OCI-LY7 (cell line): ENCODE data around the gene SPON1. TPM values are rescaled to one million over a fixed set of nuclear protein-coding genes. Genes with fewer than 3 reads are reported as not detected.

Experiments used
- BruUV-seq: library from RNA; stranded (reverse); fragments of 400-500 nt; replicated peaks from 2 replicates; lab custom pipeline; 2021; lab: Mats Ljungman, UMichigan
- CTCF ChIA-PET: fragments of 300-600 bp; sonication (Branson Sonifier 250); formaldehyde crosslinking; loops from one replicate; lab custom pipeline; 2022; ENCODE audit warnings: antibody characterized with exemption; ENCODE audit not compliant: unreplicated experiment; lab: Charles Lee
- POLR2A ChIA-PET: fragments of 300-600 bp; sonication (Branson Sonifier 250); formaldehyde crosslinking; loops from one replicate; lab custom pipeline; 2022; ENCODE audit warnings: antibody characterized with exemption; lab: Charles Lee
- DNase-seq: peaks from one replicate; pipeline ENCODE4 v3.0.0-alpha.2; 2015; ENCODE audit warnings: low spot score
- H2AFZ ChIP-seq: fragments of 200-600 bp; sonication (generic), shearing (Covaris generic); 2 replicates; pipeline ENCODE4 v1.6.1; 2014; ENCODE audit warnings: mild to moderate bottlenecking, antibody characterized with exemption, low read length, moderate library complexity
- H3K27ac ChIP-seq: fragments of 200-600 bp; sonication (generic); 2 replicates; pipeline ENCODE4 v1.5.1; 2014; ENCODE audit warnings: mixed run types, low read depth, mild to moderate bottlenecking, moderate library complexity, low read length, inconsistent platforms; ENCODE audit not compliant: poor library complexity, severe bottlenecking
- H3K36me3 ChIP-seq: fragments of 200-600 bp; sonication (generic); 2 replicates; pipeline ENCODE4 v1.6.1; 2014; ENCODE audit warnings: mild to moderate bottlenecking, antibody characterized with exemption, low read length, moderate library complexity, mixed read lengths; ENCODE audit not compliant: insufficient read depth
- H3K4me1 ChIP-seq: fragments of 200-600 bp; sonication (generic); 2 replicates; pipeline ENCODE4 v1.5.1; 2014; ENCODE audit warnings: mild to moderate bottlenecking, low read length; ENCODE audit not compliant: insufficient read depth, poor library complexity, severe bottlenecking
- H3K4me2 ChIP-seq: fragments of 200-600 bp; sonication (generic); 2 replicates; pipeline ENCODE4 v1.6.1; 2014; ENCODE audit warnings: mild to moderate bottlenecking, low read length
- H3K4me3 ChIP-seq: fragments of 200-600 bp; sonication (generic); 2 replicates; pipeline ENCODE4 v1.5.1; 2014; ENCODE audit warnings: mild to moderate bottlenecking, low read depth, low read length; ENCODE audit not compliant: poor library complexity, severe bottlenecking
- H3K79me2 ChIP-seq: fragments of 200-600 bp; sonication (generic); 2 replicates; pipeline ENCODE4 v1.6.1; 2016; ENCODE audit warnings: low read depth, mild to moderate bottlenecking, low read length, moderate library complexity, mixed read lengths; ENCODE audit not compliant: insufficient read depth
- H3K9me2 ChIP-seq: fragments of 200-600 bp; sonication (generic); 2 replicates; pipeline ENCODE4 v1.6.1; 2016; ENCODE audit warnings: mild to moderate bottlenecking, low read length, mixed read lengths; ENCODE audit not compliant: insufficient read depth
- H3K9me3 ChIP-seq: fragments of 200-600 bp; sonication (generic); 2 replicates; pipeline ENCODE4 v1.6.1; 2014; ENCODE audit warnings: mild to moderate bottlenecking, mixed run types, low read length, mixed read lengths
- H4K20me1 ChIP-seq: fragments of 200-600 bp; sonication (generic); 2 replicates; pipeline ENCODE4 v1.6.1; 2014; ENCODE audit warnings: mild to moderate bottlenecking, antibody characterized with exemption, low read length, moderate library complexity, mixed read lengths; ENCODE audit not compliant: insufficient read depth
- CTCF ChIP-seq: fragments of 200-600 bp; sonication (generic); conservative IDR thresholded peaks from 2 replicates; pipeline ENCODE4 v1.5.1; 2014; ENCODE audit warnings: mild to moderate bottlenecking, antibody characterized with exemption, low read length, moderate library complexity, mixed read lengths
- EZH2phosphoT487 ChIP-seq: fragments of 200-600 bp; sonication (generic); IDR thresholded peaks from 2 replicates; pipeline ENCODE4 v1.6.1; 2018; ENCODE audit warnings: low read depth, borderline replicate concordance, mild to moderate bottlenecking, mixed run types, antibody characterized with exemption, low read length, moderate library complexity, mixed read lengths
- intact Hi-C: fragments of 100-400 bp; cut with micrococcal nuclease; formaldehyde crosslinking; loops from one replicate; pipeline ENCODE4 v1.10.0; 2022; ENCODE audit not compliant: unreplicated experiment
- total RNA-seq, 2 experiments: library from RNA; depleted of rRNA in 1 of 2; stranded (reverse); fragments of >200 nt in 1 of 2; shearing (Covaris generic) in 1 of 2; gene quantifications; 2 replicates each; pipeline ENCODE4 v1.2.3, GENCODE V29; 2014 to 2022

The SPON1 gene
- total RNA-seq, 2 experiments from 2014 or later: 0.38 TPM; not detected in 1

DNA sequence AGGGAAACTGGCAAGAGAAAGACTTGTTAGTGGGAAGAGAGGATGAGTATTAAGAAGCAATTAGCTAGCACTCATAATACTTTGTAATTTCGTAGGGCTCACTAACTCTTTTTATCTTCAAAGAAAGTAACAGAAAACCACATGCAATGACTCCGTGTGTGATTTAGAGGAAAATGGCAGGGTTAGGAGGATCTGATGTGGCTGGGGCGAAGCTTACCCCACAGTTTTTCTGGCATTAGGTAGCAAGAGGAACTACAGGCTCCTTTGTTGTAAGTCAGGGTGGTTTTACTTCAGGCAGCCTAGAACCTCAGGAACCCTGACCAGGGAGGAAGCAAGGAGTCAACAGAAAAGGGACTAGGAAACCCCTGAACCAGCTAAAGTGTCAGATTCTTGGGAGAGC is 89.7 kb downstream of the SPON1 start:
- TF ChIP-seq EZH2phosphoT487 (no peak), CTCF (no peak)
- Histone ChIP-seq H3K27ac (no peak overlapping the region), H3K9me3 (no peaks in the 10 kb centered on the region), H3K4me3 (no peak overlapping the region), H3K9me2 (no peaks in the 10 kb centered on the region), H3K4me1 (peaks cover 7% of the 10 kb centered on the region), H4K20me1 (no peaks in the 10 kb centered on the region), H3K79me2 (no peaks in the 10 kb centered on the region), H2AFZ (no peak overlapping the region), H3K4me2 (no peak overlapping the region), H3K36me3 (no peaks in the 10 kb centered on the region)
- ChIA-PET CTCF (no interaction called here), POLR2A (interaction anchor here (0.8 to 1.5 kb wide), 5 partner anchors 12 to 805 kb away, joined by 3 to 4 read pairs (median 3); no protein-coding TSS in a partner anchor)
- intact Hi-C loops: loop anchor here (2.0 kb wide), 1 partner anchor 21 kb away; no protein-coding TSS in a partner anchor
- DNase-seq: no peak
- BruUV-seq: no TSS peak

- H3K79me2 ChIP-seq: no peaks in the 10 kb centered on the region
- H3K27ac ChIP-seq: no peak overlapping the region
- H3K4me2 ChIP-seq: no peak overlapping the region
- POLR2A ChIA-PET: interaction anchor here (0.6 to 1.1 kb wide), 4 partner anchors 9 to 336 kb away, joined by 3 to 4 read pairs (median 4); no protein-coding TSS in a partner anchor
- H3K36me3 ChIP-seq: no peaks in the 10 kb centered on the region
- H4K20me1 ChIP-seq: no peaks in the 10 kb centered on the region
- CTCF ChIA-PET: no interaction called here
- peaks cover 7% of the 10 kb centered on the region for H3K4me1 ChIP-seq
- H2AFZ ChIP-seq: peak overlapping the region; percentile 85; the same call in 1 of the 2 replicates
- peak; percentile 43 for DNase-seq
- TF ChIP-seq CTCF (no peak), EZH2phosphoT487 (no peak)
- no peak overlapping the region for H3K4me3 ChIP-seq
- H3K9me3 ChIP-seq: no peaks in the 10 kb centered on the region
- H3K9me2 ChIP-seq: no peaks in the 10 kb centered on the region
- intact Hi-C loops: no loop called here
- no TSS peak for BruUV-seq
Measured at GRCh38 chr11:14054116-14055107, 91.9 kb downstream of the SPON1 start.
